CD14-positive monocyte (primary cell): ENCODE measurements around the gene WWOX. TPM values are rescaled to one million over a fixed set of nuclear protein-coding genes. Genes with fewer than 3 reads are reported as not detected.

ENCODE experiments used
- DNase-seq, 3 donors: peaks; one replicate each; pipeline ENCODE4 v3.0.0-alpha.2; 2011 to 2022
- H2AFZ ChIP-seq: 2 replicates; pipeline ENCODE4 v1.6.0; 2012; ENCODE audit warnings: mild to moderate bottlenecking, low read depth, low read length, inconsistent platforms; ENCODE audit not compliant: insufficient read depth, poor library complexity, severe bottlenecking
- H3K27ac ChIP-seq, 2 donors: 1 replicate in 1 of 2; 2 replicates in 1 of 2; pipeline ENCODE4 v1.5.1; 2012 to 2013; ENCODE audit warnings: low read length in 2 of 2, control low read depth in 1 of 2, inconsistent platforms in 1 of 2, low read depth in 1 of 2, mild to moderate bottlenecking in 1 of 2
- H3K27me3 ChIP-seq, 2 donors: one replicate each; pipeline versions ENCODE4 v1.6.0 to v1.6.1; 2011 to 2013; ENCODE audit warnings: low read length in 2 of 2; ENCODE audit not compliant: control insufficient read depth in 2 of 2, insufficient read depth in 2 of 2
- H3K36me3 ChIP-seq, 2 donors: replicated peaks in 1 of 2; 1 replicate in 1 of 2; 2 replicates in 1 of 2; pipeline versions ENCODE4 v1.5.1 to v1.6.1; 2012 to 2013; ENCODE audit warnings: low read length in 2 of 2, control low read depth in 1 of 2, inconsistent platforms in 1 of 2, mild to moderate bottlenecking in 1 of 2; ENCODE audit not compliant: insufficient read depth in 2 of 2, control insufficient read depth in 1 of 2
- H3K4me1 ChIP-seq, 2 donors: 1 replicate in 1 of 2; 2 replicates in 1 of 2; pipeline versions ENCODE4 v1.5.1 to v1.6.1; 2012 to 2013; ENCODE audit warnings: low read length in 2 of 2, control low read depth in 1 of 2, inconsistent platforms in 1 of 2, mild to moderate bottlenecking in 1 of 2, moderate library complexity in 1 of 2; ENCODE audit not compliant: insufficient read depth in 2 of 2, control insufficient read depth in 1 of 2
- H3K4me2 ChIP-seq: replicated peaks from 2 replicates; pipeline ENCODE3; 2012; ENCODE audit warnings: low read length, moderate library complexity, mild to moderate bottlenecking; ENCODE audit not compliant: poor library complexity, severe bottlenecking; ENCODE audit errors: extremely low read depth
- H3K4me3 ChIP-seq, 3 experiments: fragments of 200-600 bp in 1 of 3; sonication (generic) in 1 of 3; replicated peaks in 1 of 3; 1 replicate in 2 of 3; 2 replicates in 1 of 3; pipeline ENCODE4 v1.5.1; 2011 to 2013; ENCODE audit warnings: low read length in 3 of 3, mild to moderate bottlenecking in 3 of 3, control low read depth in 2 of 3, low read depth in 2 of 3, inconsistent platforms in 1 of 3, moderate library complexity in 1 of 3
- H3K79me2 ChIP-seq: 2 replicates; pipeline ENCODE4 v1.6.0; 2012; ENCODE audit warnings: mild to moderate bottlenecking, control low read depth, inconsistent platforms, low read length, moderate library complexity; ENCODE audit not compliant: insufficient read depth
- H3K9ac ChIP-seq: 2 replicates; pipeline ENCODE4 v1.6.0; 2017; ENCODE audit warnings: low read length, mild to moderate bottlenecking; ENCODE audit not compliant: insufficient read depth, poor library complexity, severe bottlenecking
- H3K9me3 ChIP-seq, 2 donors: replicated peaks in 1 of 2; 1 replicate in 1 of 2; 2 replicates in 1 of 2; pipeline versions ENCODE4 v1.5.1 to v1.6.1; 2012 to 2013; ENCODE audit warnings: low read length in 2 of 2, control low read depth in 1 of 2; ENCODE audit not compliant: control insufficient read depth in 1 of 2, insufficient read depth in 1 of 2
- H4K20me1 ChIP-seq: 2 replicates; pipeline ENCODE4 v1.6.0; 2012; ENCODE audit warnings: mild to moderate bottlenecking, low read length, control low read depth, moderate library complexity; ENCODE audit not compliant: insufficient read depth
- H3K27ac Mint-ChIP-seq, 7 donors: one replicate each; pipeline ENCODE4 v1.8.0; 2020; ENCODE audit warnings: mild to moderate bottlenecking in 7 of 7, mixed read lengths in 7 of 7, moderate library complexity in 6 of 7, inconsistent platforms in 2 of 7
- H3K27me3 Mint-ChIP-seq, 3 donors: one replicate each; pipeline ENCODE4 v1.8.0; 2021 to 2022; ENCODE audit warnings: low read depth in 3 of 3, mild to moderate bottlenecking in 3 of 3, mixed read lengths in 3 of 3, moderate library complexity in 3 of 3, inconsistent platforms in 1 of 3
- H3K36me3 Mint-ChIP-seq, 2 donors: one replicate each; pipeline ENCODE4 v1.8.0; 2020; ENCODE audit warnings: mixed read lengths in 2 of 2, inconsistent platforms in 1 of 2, mild to moderate bottlenecking in 1 of 2
- H3K4me1 Mint-ChIP-seq: one replicate; pipeline ENCODE4 v1.8.0; 2020; ENCODE audit warnings: mild to moderate bottlenecking, mixed read lengths
- H3K4me3 Mint-ChIP-seq, 2 donors: one replicate each; pipeline ENCODE4 v1.8.0; 2020; ENCODE audit warnings: mild to moderate bottlenecking in 2 of 2, mixed read lengths in 2 of 2, moderate library complexity in 1 of 2
- H3K9me3 Mint-ChIP-seq, 7 donors: one replicate each; pipeline ENCODE4 v1.8.0; 2020 to 2022; ENCODE audit warnings: mixed read lengths in 7 of 7, mild to moderate bottlenecking in 6 of 7, moderate library complexity in 6 of 7, inconsistent platforms in 2 of 7
- WGBS: methylation state at CpG from one replicate; pipeline ENCODE4 v1.1.5; 2013; ENCODE audit warnings: missing lambda C conversion rate; ENCODE audit not compliant: insufficient coverage; 5-methylcytosine and 5-hydroxymethylcytosine counted together
- intact Hi-C, 2 donors: fragments of 100-400 bp; cut with micrococcal nuclease; formaldehyde crosslinking; loops; one replicate each; pipeline versions ENCODE4 v1.15.0 to v1.15.1; 2023
- polyA plus RNA-seq, 3 donors: library from polyadenylated mRNA; depleted of rRNA in 1 of 3; unstranded in 2 of 3; stranded (reverse) in 1 of 3; fragments of 300-500 nt in 2 of 3; fragments of >200 nt in 1 of 3; fragmentation: Illumina TruSeq in 2 of 3; gene quantifications; 1 replicate in 2 of 3; 2 replicates in 1 of 3; pipeline ENCODE4 v1.2.3, GENCODE V29; 2012 to 2021
- TF ChIP-seq, protein P1 (sequence below): fragments of 200-600 bp; IDR thresholded peaks from one replicate; pipeline ENCODE4 v1.8.0; 2022; ENCODE audit warnings: antibody characterized with exemption, mild to moderate bottlenecking

Gene WWOX
- polyA plus RNA-seq, 3 donors = 4.0 to 7.0 (median 6.3) TPM

- 100% methylated on average over 1 of the region's 1 CpG for WGBS
- Mint-ChIP-seq H3K27me3 (peaks cover 0 to 5% (median 0%) of the 10 kb centered on the region in 3 donors), H3K4me1 (peaks cover 1% of the 10 kb centered on the region), H3K36me3 (no peaks in the 10 kb centered on the region), H3K27ac (no peak overlapping the region), H3K4me3 (no peak overlapping the region), H3K9me3 (peaks cover 0 to 7% (median 0%) of the 10 kb centered on the region in 7 donors)
- Histone ChIP-seq H3K4me1 (peaks cover 2 to 3% of the 10 kb centered on the region in 2 donors), H3K4me2 (no peak overlapping the region), H2AFZ (no peak overlapping the region), H3K4me3 (no peak overlapping the region), H3K27me3 (no peaks in the 10 kb centered on the region), H3K36me3 (no peaks in the 10 kb centered on the region), H3K9ac (no peak overlapping the region), H4K20me1 (no peaks in the 10 kb centered on the region), H3K9me3 (no peaks in the 10 kb centered on the region), H3K79me2 (no peaks in the 10 kb centered on the region), H3K27ac (no peak overlapping the region)
- DNase-seq = no peak
- intact Hi-C loops = no loop called here
- TF ChIP-seq, protein P1, sequence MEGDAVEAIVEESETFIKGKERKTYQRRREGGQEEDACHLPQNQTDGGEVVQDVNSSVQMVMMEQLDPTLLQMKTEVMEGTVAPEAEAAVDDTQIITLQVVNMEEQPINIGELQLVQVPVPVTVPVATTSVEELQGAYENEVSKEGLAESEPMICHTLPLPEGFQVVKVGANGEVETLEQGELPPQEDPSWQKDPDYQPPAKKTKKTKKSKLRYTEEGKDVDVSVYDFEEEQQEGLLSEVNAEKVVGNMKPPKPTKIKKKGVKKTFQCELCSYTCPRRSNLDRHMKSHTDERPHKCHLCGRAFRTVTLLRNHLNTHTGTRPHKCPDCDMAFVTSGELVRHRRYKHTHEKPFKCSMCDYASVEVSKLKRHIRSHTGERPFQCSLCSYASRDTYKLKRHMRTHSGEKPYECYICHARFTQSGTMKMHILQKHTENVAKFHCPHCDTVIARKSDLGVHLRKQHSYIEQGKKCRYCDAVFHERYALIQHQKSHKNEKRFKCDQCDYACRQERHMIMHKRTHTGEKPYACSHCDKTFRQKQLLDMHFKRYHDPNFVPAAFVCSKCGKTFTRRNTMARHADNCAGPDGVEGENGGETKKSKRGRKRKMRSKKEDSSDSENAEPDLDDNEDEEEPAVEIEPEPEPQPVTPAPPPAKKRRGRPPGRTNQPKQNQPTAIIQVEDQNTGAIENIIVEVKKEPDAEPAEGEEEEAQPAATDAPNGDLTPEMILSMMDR = no peak
Observed at GRCh38 chr16:78560997-78561396, 461.5 kb downstream of the WWOX start.

DNA sequence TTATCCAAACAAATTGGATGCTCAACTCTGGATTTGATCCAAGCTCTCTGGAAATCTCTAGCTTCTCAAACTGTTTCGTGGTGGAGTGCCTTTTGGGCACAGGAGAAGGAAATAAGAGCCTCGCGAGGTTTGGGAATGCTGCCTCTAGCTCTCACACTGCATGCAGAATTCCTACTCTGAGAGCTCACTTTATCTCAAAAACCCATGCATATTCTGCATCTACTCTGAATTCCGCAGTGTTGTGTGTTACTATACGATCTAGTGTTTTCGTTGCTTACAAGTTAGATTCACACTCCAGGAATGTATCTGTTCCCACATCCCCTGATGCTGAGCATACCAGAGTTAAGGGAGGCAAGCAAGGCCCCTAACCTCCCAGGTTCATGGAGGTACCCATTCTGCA lies 462.7 kb downstream of the WWOX start:
- Histone ChIP-seq H3K9ac (no peak overlapping the region), H3K4me3 (no peak overlapping the region), H3K9me3 (no peaks in the 10 kb centered on the region), H3K79me2 (no peaks in the 10 kb centered on the region), H4K20me1 (no peaks in the 10 kb centered on the region), H3K4me1 (peaks cover 13 to 14% of the 10 kb centered on the region in 2 donors), H2AFZ (no peak overlapping the region), H3K36me3 (no peaks in the 10 kb centered on the region), H3K27me3 (no peaks in the 10 kb centered on the region), H3K27ac (no peak overlapping the region), H3K4me2 (no peak overlapping the region)
- 95% methylated on average over 4 of the region's 6 CpGs for WGBS
- H3K4me3 Mint-ChIP-seq = no peak overlapping the region
- no peak overlapping the region for H3K27ac Mint-ChIP-seq
- H3K36me3 Mint-ChIP-seq = no peaks in the 10 kb centered on the region
- H3K27me3 Mint-ChIP-seq = peaks cover 0 to 7% (median 0%) of the 10 kb centered on the region in 3 donors
- H3K4me1 Mint-ChIP-seq = peaks cover 12% of the 10 kb centered on the region
- peaks cover 0 to 7% (median 0%) of the 10 kb centered on the region in 7 donors for H3K9me3 Mint-ChIP-seq
- DNase-seq = no peak
- intact Hi-C loops = no loop called here
- TF ChIP-seq, protein P1 = no peak
